Psoas muscle (tissue), 8 donors: ENCODE measurements around the gene KSR1. TPM values are rescaled to one million over a fixed set of nuclear protein-coding genes. Genes with fewer than 3 reads are reported as not detected.

ENCODE experiments used
- ATAC-seq, 4 donors: fragments of 200-7000 bp; cut with Tn5 transposase; one replicate each; pipeline ENCODE4 v1.9.1; 2020; ENCODE audit warnings: moderate library complexity in 3 of 4, mild to moderate bottlenecking in 2 of 4
- DNase-seq, 2 donors: peaks; one replicate each; pipeline ENCODE4 v3.0.0-alpha.2; 2020
- H3K27ac ChIP-seq: fragments of 200-600 bp; one replicate; pipeline ENCODE4 v1.8.0; 2022
- H3K27me3 ChIP-seq, 3 donors: fragments of 200-600 bp in 1 of 3; one replicate each; pipeline versions ENCODE4 v1.6.1 to v1.8.0; 2013 to 2022; ENCODE audit warnings: low read length in 2 of 3, mild to moderate bottlenecking in 2 of 3, moderate library complexity in 1 of 3; ENCODE audit not compliant: insufficient read depth in 3 of 3
- H3K36me3 ChIP-seq, 2 donors: fragments of 200-600 bp in 1 of 2; one replicate each; pipeline versions ENCODE4 v1.6.1 to v1.8.0; 2013 to 2022; ENCODE audit warnings: low read depth in 1 of 2, mild to moderate bottlenecking in 1 of 2, moderate library complexity in 1 of 2; ENCODE audit not compliant: insufficient read depth in 1 of 2
- H3K4me1 ChIP-seq: fragments of 200-600 bp; one replicate; pipeline ENCODE4 v1.8.0; 2022
- H3K4me3 ChIP-seq: fragments of 200-600 bp; one replicate; pipeline ENCODE4 v1.8.0; 2022; ENCODE audit warnings: mild to moderate bottlenecking
- H3K9me3 ChIP-seq: fragments of 200-600 bp; one replicate; pipeline ENCODE4 v1.8.0; 2022
- CTCF ChIP-seq: fragments of 200-600 bp; IDR thresholded peaks from one replicate; pipeline ENCODE4 v1.8.0; 2022; ENCODE audit warnings: antibody characterized with exemption
- WGBS, 3 donors: extraction: QIAGEN DNeasy Blood & Tissue Kit; methylation state at CpG; one replicate each; pipeline versions ENCODE4 v1.1.6 to v1.1.7; 2013; 5-methylcytosine and 5-hydroxymethylcytosine counted together
- intact Hi-C, 2 donors: fragments of 100-400 bp; cut with DNase I; formaldehyde crosslinking; loops; one replicate each; pipeline versions ENCODE4 v1.11.0 to v1.14.2; 2022
- polyA plus RNA-seq, 3 donors: library from polyadenylated mRNA; stranded (reverse); fragments of 200-250 nt; gene quantifications; one replicate each; pipeline ENCODE4 v1.2.3, GENCODE V29; 2013
- total RNA-seq, 4 donors: library from RNA; stranded (reverse); fragmentation: NEBNext Ultra II Directional in 2 of 4; extraction: Animal tissue kit (Norgen Biotek cat#: 25700) in 2 of 4; gene quantifications; one replicate each; pipeline versions ENCODE4 v1.2.1 to v1.2.4, GENCODE V29; 2021 to 2023
- donor health status: healthy with polysubstance abuse.
- donor health status: DM: no; HTN: no; CAD: no; lungs with moderate emphysema.
- donor health status: Bipolar disorder and iron deficiency.
- donor health status: healthy.
- donor health status: DM: yes; HTN: yes; CAD: no.
- donor health status: DM: no; HTN: no; CAD: no.
- donor health status: DM: no; HTN: no; CAD: no.
- donor health status: DM: yes; HTN: yes; CAD: no.

The KSR1 gene
- total and polyA plus RNA-seq, 7 donors = 7.8 to 93.0 (median 46.5) TPM

GRCh38 chr17:27586203-27586721 lies 130.0 kb downstream of the KSR1 start:
- 72 to 78% (median 75%) methylated on average over 8 of the region's 8 CpGs for WGBS, 3 donors
- intact Hi-C loops = loop anchor here in 1 of 2 donors (5.0 kb wide), 1 partner anchor 49 kb away; no protein-coding TSS in a partner anchor
- Histone ChIP-seq H3K36me3 (peaks cover 0 to 85% of the 10 kb centered on the region in 2 donors), H3K4me1 (peaks cover 10% of the 10 kb centered on the region), H3K4me3 (no peak overlapping the region), H3K27ac (no peak overlapping the region), H3K9me3 (no peaks in the 10 kb centered on the region), H3K27me3 (no peaks in the 10 kb centered on the region)
- no peak for TF ChIP-seq CTCF
- no peak for DNase-seq
- ATAC-seq = no peak

GRCh38 chr17:27588354-27588753 lies 132.1 kb downstream of the KSR1 start:
- DNase-seq = peak in 1 of 2 donors; percentile 42
- TF ChIP-seq CTCF = no peak
- 92 to 95% (median 93%) methylated on average over 14 to 15 of the region's 15 CpGs for WGBS, 3 donors
- no peak overlapping the region for H3K4me3 ChIP-seq
- H3K36me3 ChIP-seq = peaks cover 0 to 100% of the 10 kb centered on the region in 2 donors
- no peak for ATAC-seq
- intact Hi-C loops = loop anchor here in 1 of 2 donors (5.0 kb wide), 1 partner anchor 51 kb away; no protein-coding TSS in a partner anchor
- no peaks in the 10 kb centered on the region for H3K27me3 ChIP-seq
- H3K27ac ChIP-seq = no peak overlapping the region
- H3K9me3 ChIP-seq = no peaks in the 10 kb centered on the region
- H3K4me1 ChIP-seq = peaks cover 28% of the 10 kb centered on the region

GRCh38 chr17:27590864-27591263 lies 134.6 kb downstream of the KSR1 start:
- WGBS, 3 donors = 82 to 94% (median 87%) methylated on average over 3 of the region's 3 CpGs
- peaks cover 0 to 100% of the 10 kb centered on the region in 2 donors for H3K36me3 ChIP-seq
- ATAC-seq = no peak

GRCh38 chr17:27591986-27592385 lies 135.7 kb downstream of the KSR1 start:
- H3K27ac ChIP-seq = peak overlapping the region; percentile 78
- H3K36me3 ChIP-seq = peaks cover 0 to 100% of the 10 kb centered on the region in 2 donors
- H3K4me3 ChIP-seq = no peak overlapping the region
- H3K9me3 ChIP-seq = no peaks in the 10 kb centered on the region
- no peaks in the 10 kb centered on the region for H3K27me3 ChIP-seq
- WGBS, 3 donors = 18 to 36% (median 30%) methylated on average over 3 of the region's 3 CpGs
- DNase-seq (no peak), ATAC-seq (peak in 3 of 4 donors; percentile 47 to 71 (median 62))
- peaks cover 35% of the 10 kb centered on the region for H3K4me1 ChIP-seq
- intact Hi-C loops = no loop called here
- TF ChIP-seq CTCF = no peak

More at GRCh38 chr17:27590864-27591263, 134.6 kb downstream of the KSR1 start:
- Histone ChIP-seq H3K4me1 (peaks cover 35% of the 10 kb centered on the region), H3K27me3 (no peaks in the 10 kb centered on the region), H3K27ac (peak overlapping the region; percentile 78), H3K4me3 (no peak overlapping the region), H3K9me3 (no peaks in the 10 kb centered on the region)
- TF ChIP-seq CTCF = no peak
- DNase-seq = no peak
- intact Hi-C loops = no loop called here
